AG20443 (cell line): Measurements from ENCODE around the gene HNRNPH3.

Experiments
- DNase-seq: peaks from one replicate; pipeline ENCODE4 v3.0.0; 2012; ENCODE audit warnings: low spot score, mixed read lengths

HNRNPH3 gene

GRCh38 chr10:68385740-68386139 is 53.9 kb downstream of the HNRNPH3 start:
- no peak for DNase-seq
